CD4-positive, alpha-beta memory T cell (primary cell): ENCODE results near the gene CAMK2G. TPM values are rescaled to one million over a fixed set of nuclear protein-coding genes. Genes with fewer than 3 reads are reported as not detected.
A peak's percentile ranks its signal among the peaks of the same experiment; 100 is the strongest.

ENCODE experiments used
- CTCF ChIA-PET: fragments of 350-600 bp; sonication (Branson Sonifier 250); formaldehyde crosslinking; loops from one replicate; lab custom pipeline; 2021; ENCODE audit warnings: inconsistent platforms; ENCODE audit not compliant: partially characterized antibody; lab: Charles Lee
- POLR2A ChIA-PET: fragments of 350-600 bp; sonication (Branson Sonifier 250); formaldehyde crosslinking; loops from one replicate; lab custom pipeline; 2021; ENCODE audit not compliant: partially characterized antibody; lab: Charles Lee
- DNase-seq, 5 donors: peaks; one replicate each; pipeline versions ENCODE4 v3.0.0 to v3.0.0-alpha.2; 2020 to 2022; ENCODE audit warnings: mixed read lengths in 1 of 5
- H3K27ac ChIP-seq: one replicate; pipeline ENCODE4 v1.7.0; 2013; ENCODE audit warnings: low read depth, low read length
- H3K27me3 ChIP-seq: 2 replicates; pipeline ENCODE4 v1.7.0; 2013; ENCODE audit warnings: mild to moderate bottlenecking, low read length, moderate library complexity; ENCODE audit not compliant: insufficient read depth
- H3K36me3 ChIP-seq: 2 replicates; pipeline ENCODE4 v1.7.0; 2013; ENCODE audit warnings: mild to moderate bottlenecking, low read length, moderate library complexity; ENCODE audit not compliant: insufficient read depth
- H3K4me1 ChIP-seq: 2 replicates; pipeline ENCODE4 v1.7.0; 2013; ENCODE audit warnings: mild to moderate bottlenecking, low read length, moderate library complexity; ENCODE audit not compliant: insufficient read depth
- H3K4me3 ChIP-seq, 2 donors: one replicate each; pipeline ENCODE4 v1.7.0; 2013; ENCODE audit warnings: low read length in 2 of 2, mild to moderate bottlenecking in 1 of 2
- H3K9me3 ChIP-seq, 2 donors: one replicate each; pipeline ENCODE4 v1.7.0; 2013; ENCODE audit warnings: low read length in 2 of 2, control low read depth in 1 of 2; ENCODE audit not compliant: control insufficient read depth in 1 of 2
- H3K27ac Mint-ChIP-seq, 7 donors: one replicate each; pipeline ENCODE4 v1.8.0; 2020 to 2021; ENCODE audit warnings: mixed read lengths in 7 of 7, mild to moderate bottlenecking in 6 of 7, inconsistent platforms in 3 of 7, moderate library complexity in 3 of 7
- H3K27me3 Mint-ChIP-seq, 2 donors: one replicate each; pipeline ENCODE4 v1.8.0; 2020 to 2021; ENCODE audit warnings: mixed read lengths in 2 of 2
- H3K36me3 Mint-ChIP-seq, 2 donors: one replicate each; pipeline ENCODE4 v1.8.0; 2020 to 2021; ENCODE audit warnings: mixed read lengths in 2 of 2, inconsistent platforms in 1 of 2, mild to moderate bottlenecking in 1 of 2
- H3K4me1 Mint-ChIP-seq, 4 donors: one replicate each; pipeline ENCODE4 v1.8.0; 2020 to 2021; ENCODE audit warnings: mixed read lengths in 4 of 4, mild to moderate bottlenecking in 1 of 4
- H3K4me3 Mint-ChIP-seq, 8 donors: one replicate each; pipeline ENCODE4 v1.8.0; 2020 to 2021; ENCODE audit warnings: mixed read lengths in 8 of 8, mild to moderate bottlenecking in 7 of 8, moderate library complexity in 6 of 8, inconsistent platforms in 3 of 8
- H3K9me3 Mint-ChIP-seq, 8 donors: one replicate each; pipeline ENCODE4 v1.8.0; 2020 to 2021; ENCODE audit warnings: mixed read lengths in 8 of 8, mild to moderate bottlenecking in 5 of 8, inconsistent platforms in 3 of 8, moderate library complexity in 1 of 8
- intact Hi-C: fragments of 100-400 bp; cut with micrococcal nuclease; formaldehyde crosslinking; loops from one replicate; pipeline ENCODE4 v1.15.1; 2023
- polyA plus RNA-seq, 2 donors: library from polyadenylated mRNA; unstranded; fragments of 300-500 nt; fragmentation: Illumina TruSeq; gene quantifications; one replicate each; pipeline ENCODE4 v1.2.3, GENCODE V29; 2021
- total RNA-seq, 2 experiments: library from RNA; stranded (reverse); gene quantifications; one replicate each; pipeline ENCODE4 v1.2.3, GENCODE V29; 2021

The CAMK2G gene
- total and polyA plus RNA-seq, 4 experiments from 2014 or later = 3.8 to 70.4 (median 36.0) TPM

GRCh38 chr10:73806176-73806950, 68.0 kb downstream of the CAMK2G start:
- Mint-ChIP-seq H3K4me1 (peaks cover 32 to 61% (median 42%) of the 10 kb centered on the region in 4 donors), H3K9me3 (no peaks in the 10 kb centered on the region), H3K36me3 (peaks cover 57 to 77% of the 10 kb centered on the region in 2 donors), H3K4me3 (peak overlapping the region in 3 of 8 donors; percentile 25 to 50 (median 49)), H3K27me3 (no peaks in the 10 kb centered on the region), H3K27ac (peak overlapping the region in 6 of 7 donors; percentile 17 to 88 (median 68))
- H3K27me3 ChIP-seq = no peaks in the 10 kb centered on the region
- DNase-seq = no peak
- H3K4me1 ChIP-seq = peaks cover 46% of the 10 kb centered on the region
- H3K9me3 ChIP-seq = no peaks in the 10 kb centered on the region
- intact Hi-C loops = no loop called here
- peaks cover 63% of the 10 kb centered on the region for H3K36me3 ChIP-seq
- ChIA-PET CTCF (interaction anchor here (0.8 to 1.5 kb wide), 3 partner anchors 22 to 134 kb away, joined by 3 read pairs; no protein-coding TSS in a partner anchor), POLR2A (interaction anchor here (0.8 to 1.9 kb wide), 4 partner anchors 10 to 63 kb away, joined by 3 to 6 read pairs (median 4); partner anchors contain the start of gene ZSWIM8)
- H3K27ac ChIP-seq = no peak overlapping the region
- H3K4me3 ChIP-seq = no peak overlapping the region

GRCh38 chr10:73803680-73804286, 70.6 kb downstream of the CAMK2G start:
- Histone ChIP-seq H3K36me3 (peaks cover 78% of the 10 kb centered on the region), H3K27ac (no peak overlapping the region), H3K4me1 (peaks cover 27% of the 10 kb centered on the region), H3K27me3 (no peaks in the 10 kb centered on the region), H3K9me3 (no peaks in the 10 kb centered on the region), H3K4me3 (no peak overlapping the region)
- peaks cover 18 to 43% (median 25%) of the 10 kb centered on the region in 4 donors for H3K4me1 Mint-ChIP-seq
- ChIA-PET POLR2A (interaction anchor here (1.7 kb wide), 1 partner anchor 18 kb away, joined by 5 read pairs; the partner anchor contains the start of gene ZSWIM8), CTCF (interaction anchor here (0.8 kb wide), 1 partner anchor 35 kb away, joined by 3 read pairs; no protein-coding TSS in a partner anchor)
- no peaks in the 10 kb centered on the region for H3K27me3 Mint-ChIP-seq
- H3K4me3 Mint-ChIP-seq = no peak overlapping the region
- H3K9me3 Mint-ChIP-seq = no peaks in the 10 kb centered on the region
- intact Hi-C loops = no loop called here
- peak overlapping the region in 3 of 7 donors; percentile 22 to 74 (median 51) for H3K27ac Mint-ChIP-seq
- no peak for DNase-seq
- peaks cover 46 to 76% of the 10 kb centered on the region in 2 donors for H3K36me3 Mint-ChIP-seq

- CTCF ChIA-PET = no interaction called here
- Histone ChIP-seq H3K4me3 (no peak overlapping the region), H3K9me3 (no peaks in the 10 kb centered on the region), H3K27me3 (no peaks in the 10 kb centered on the region), H3K27ac (no peak overlapping the region), H3K4me1 (peaks cover 13% of the 10 kb centered on the region), H3K36me3 (peaks cover 75% of the 10 kb centered on the region)
- peaks cover 14 to 31% (median 18%) of the 10 kb centered on the region in 4 donors for H3K4me1 Mint-ChIP-seq
- peaks cover 40 to 75% of the 10 kb centered on the region in 2 donors for H3K36me3 Mint-ChIP-seq
- H3K27ac Mint-ChIP-seq = peak overlapping the region in 5 of 7 donors; percentile 19 to 84 (median 52)
- POLR2A ChIA-PET = no interaction called here
- no peaks in the 10 kb centered on the region for H3K9me3 Mint-ChIP-seq
- no peak overlapping the region for H3K4me3 Mint-ChIP-seq
- no peaks in the 10 kb centered on the region for H3K27me3 Mint-ChIP-seq
- intact Hi-C loops = no loop called here
- no peak for DNase-seq
These were observed 71.9 kb downstream of the CAMK2G start for GRCh38 chr10:73802276-73802991.

- intact Hi-C loops = no loop called here
- Mint-ChIP-seq H3K27me3 (no peaks in the 10 kb centered on the region), H3K4me1 (peaks cover 4 to 19% (median 6%) of the 10 kb centered on the region in 4 donors), H3K9me3 (no peaks in the 10 kb centered on the region), H3K36me3 (peaks cover 28 to 73% of the 10 kb centered on the region in 2 donors), H3K27ac (no peak overlapping the region), H3K4me3 (no peak overlapping the region)
- no peak for DNase-seq
- peaks cover 1% of the 10 kb centered on the region for H3K4me1 ChIP-seq
- ChIA-PET POLR2A (interaction anchor here (1.1 to 1.8 kb wide), 5 partner anchors 8 to 32 kb away, joined by 3 to 12 read pairs (median 3); partner anchors contain the start of gene CHCHD1), CTCF (interaction anchor here (1.4 kb wide), 1 partner anchor 9 kb away, joined by 3 read pairs; no protein-coding TSS in a partner anchor)
- H3K27ac ChIP-seq = no peak overlapping the region
- H3K9me3 ChIP-seq = no peaks in the 10 kb centered on the region
- peaks cover 73% of the 10 kb centered on the region for H3K36me3 ChIP-seq
- no peaks in the 10 kb centered on the region for H3K27me3 ChIP-seq
- no peak overlapping the region for H3K4me3 ChIP-seq
These were observed 73.1 kb downstream of the CAMK2G start for GRCh38 chr10:73801253-73801590.

GRCh38 chr10:73800560-73801252, 73.6 kb downstream of the CAMK2G start:
- no peaks in the 10 kb centered on the region for H3K4me1 ChIP-seq
- H3K27ac Mint-ChIP-seq = peak overlapping the region in 1 of 7 donors; percentile 82
- no peaks in the 10 kb centered on the region for H3K9me3 ChIP-seq
- peaks cover under 1 to 14% (median 2%) of the 10 kb centered on the region in 4 donors for H3K4me1 Mint-ChIP-seq
- no peak overlapping the region for H3K4me3 Mint-ChIP-seq
- no peaks in the 10 kb centered on the region for H3K27me3 ChIP-seq
- H3K9me3 Mint-ChIP-seq = no peaks in the 10 kb centered on the region
- DNase-seq = peak in 1 of 5 donors; percentile 28
- no peak overlapping the region for H3K4me3 ChIP-seq
- ChIA-PET POLR2A (interaction anchor here (1.1 to 1.8 kb wide), 5 partner anchors 9 to 31 kb away, joined by 3 to 12 read pairs (median 3); partner anchors contain the start of gene CHCHD1), CTCF (interaction anchor here (1.4 kb wide), 1 partner anchor 10 kb away, joined by 3 read pairs; no protein-coding TSS in a partner anchor)
- no peaks in the 10 kb centered on the region for H3K27me3 Mint-ChIP-seq
- no peak overlapping the region for H3K27ac ChIP-seq
- peaks cover 23 to 71% of the 10 kb centered on the region in 2 donors for H3K36me3 Mint-ChIP-seq
- H3K36me3 ChIP-seq = peaks cover 68% of the 10 kb centered on the region
- intact Hi-C loops = no loop called here

GRCh38 chr10:73799899-73800559, 74.3 kb downstream of the CAMK2G start:
- intact Hi-C loops = no loop called here
- no peaks in the 10 kb centered on the region for H3K4me1 ChIP-seq
- Mint-ChIP-seq H3K27ac (peak overlapping the region in 6 of 7 donors; percentile 17 to 87 (median 66)), H3K4me3 (no peak overlapping the region), H3K36me3 (peaks cover 23 to 72% of the 10 kb centered on the region in 2 donors), H3K4me1 (peaks cover 0 to 11% (median 0%) of the 10 kb centered on the region in 4 donors), H3K27me3 (no peaks in the 10 kb centered on the region), H3K9me3 (no peaks in the 10 kb centered on the region)
- DNase-seq = no peak
- no peak overlapping the region for H3K27ac ChIP-seq
- H3K36me3 ChIP-seq = peaks cover 69% of the 10 kb centered on the region
- H3K27me3 ChIP-seq = no peaks in the 10 kb centered on the region
- H3K9me3 ChIP-seq = no peaks in the 10 kb centered on the region
- POLR2A ChIA-PET = interaction anchor here (1.2 to 2.2 kb wide), 6 partner anchors 9 to 70 kb away, joined by 3 to 16 read pairs (median 8); partner anchors contain the start of gene ZSWIM8
- CTCF ChIA-PET = interaction anchor here (1.4 kb wide), 1 partner anchor 10 kb away, joined by 3 read pairs; no protein-coding TSS in a partner anchor
- H3K4me3 ChIP-seq = no peak overlapping the region
